Measurements from ENCODE around the gene ASCC3. TPM values are rescaled to one million over a fixed set of nuclear protein-coding genes. Genes with fewer than 3 reads are reported as not detected.

The ASCC3 gene
- total RNA-seq, 1 experiment from 2014 or later = 40.5 TPM

DNA sequence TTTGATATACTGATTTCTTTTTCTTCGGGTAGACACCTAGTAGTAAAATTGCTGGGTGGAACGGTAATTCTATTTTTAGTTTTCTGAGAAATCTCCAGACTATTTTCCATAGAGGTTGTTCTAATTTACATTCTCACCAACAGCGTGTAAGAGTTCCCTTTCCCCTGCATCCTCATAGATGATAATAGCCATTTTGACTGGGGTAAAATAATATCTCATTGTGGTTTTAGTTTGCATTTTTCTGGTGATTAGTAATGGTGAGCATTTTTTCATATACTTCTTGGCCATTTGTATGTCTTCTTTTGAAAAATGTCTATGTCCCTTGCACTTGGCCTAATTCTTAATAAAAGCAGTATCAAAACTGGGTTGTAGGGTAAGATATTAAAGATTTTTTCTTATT is 267.5 kb downstream of the ASCC3 start:
- Histone ChIP-seq H3K4me3 (replicated peaks in 1 of 2; ENCODE audit: low read depth in 1 of 2, low read length in 2 of 2) (no peak overlapping the region), H4K20me1 (ENCODE audit: insufficient read depth) (no peaks in the 10 kb centered on the region), H2AFZ (ENCODE audit: low read depth, low read length, poor library complexity, severe bottlenecking) (no peak overlapping the region), H3K27me3 (ENCODE audit: insufficient read depth, low read length) (no peaks in the 10 kb centered on the region), H3K4me2 (ENCODE audit: low read length) (no peak overlapping the region), H3K9ac (ENCODE audit: low read length) (no peak overlapping the region), H3K79me2 (ENCODE audit: insufficient read depth, low read length) (no peaks in the 10 kb centered on the region), H3K4me1 (ENCODE audit: control insufficient read depth in 1 of 2, insufficient read depth in 2 of 2, low read length in 2 of 2) (no peaks in the 10 kb centered on the region), H3K9me2 (ENCODE audit: insufficient read depth) (no peaks in the 10 kb centered on the region), H3K9me3 (ENCODE audit: control insufficient read depth in 1 of 2, insufficient read depth in 1 of 2, low read depth in 1 of 2, low read length in 2 of 2) (no peaks in the 10 kb centered on the region), H3K36me3 (ENCODE audit: control insufficient read depth in 1 of 2, insufficient read depth in 2 of 2, low read length in 2 of 2) (no peaks in the 10 kb centered on the region), H3K27ac (ENCODE audit: low read depth, low read length) (no peak overlapping the region)
- intact Hi-C loops (cut with micrococcal nuclease) = no loop called here
- ATAC-seq = no peak
- TF ChIP-seq RAD21 (IDR thresholded peaks at IDR 0.05; ENCODE audit: low read depth) (no peak), YY1 (IDR thresholded peaks at IDR 0.05; ENCODE audit: extremely low read depth, insufficient replicate concordance, low read depth, low read length) (no peak)
- TF ChIP-seq, protein P1, sequence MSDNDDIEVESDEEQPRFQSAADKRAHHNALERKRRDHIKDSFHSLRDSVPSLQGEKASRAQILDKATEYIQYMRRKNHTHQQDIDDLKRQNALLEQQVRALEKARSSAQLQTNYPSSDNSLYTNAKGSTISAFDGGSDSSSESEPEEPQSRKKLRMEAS (IDR thresholded peaks at IDR 0.05) = no peak
- DNase-seq (ENCODE audit: low read depth, low spot score) = no peak
- CTCF ChIA-PET = no interaction called here
- BruUV-seq (replicated peaks) = no TSS peak
- POLR2A ChIA-PET = no interaction called here
- RAD21 ChIA-PET (ENCODE audit: low non-redundant PET in 1 of 2, low total read pairs in 2 of 2, uncharacterized antibody in 2 of 2, unreplicated experiment in 2 of 2) = no interaction called here

GRCh38 chr6:100612094-100612493 is 269.0 kb downstream of the ASCC3 start:
- no TSS peak for BruUV-seq (replicated peaks)
- H3K9ac ChIP-seq (ENCODE audit: low read length) = no peak overlapping the region
- no peaks in the 10 kb centered on the region for H3K9me3 ChIP-seq (ENCODE audit: control insufficient read depth in 1 of 2, insufficient read depth in 1 of 2, low read depth in 1 of 2, low read length in 2 of 2)
- no peaks in the 10 kb centered on the region for H3K27me3 ChIP-seq (ENCODE audit: insufficient read depth, low read length)
- no peaks in the 10 kb centered on the region for H3K9me2 ChIP-seq (ENCODE audit: insufficient read depth)
- H3K79me2 ChIP-seq (ENCODE audit: insufficient read depth, low read length) = no peaks in the 10 kb centered on the region
- no peak for DNase-seq (ENCODE audit: low read depth, low spot score)
- no peak overlapping the region for H3K27ac ChIP-seq (ENCODE audit: low read depth, low read length)
- no peaks in the 10 kb centered on the region for H3K36me3 ChIP-seq (ENCODE audit: control insufficient read depth in 1 of 2, insufficient read depth in 2 of 2, low read length in 2 of 2)
- ChIA-PET CTCF (no interaction called here), POLR2A (no interaction called here), RAD21 (ENCODE audit: low non-redundant PET in 1 of 2, low total read pairs in 2 of 2, uncharacterized antibody in 2 of 2, unreplicated experiment in 2 of 2) (no interaction called here)
- TF ChIP-seq POLR2AphosphoS5 (IDR thresholded peaks at IDR 0.05; ENCODE audit: low read depth, low read length) (no peak), CEBPB (IDR thresholded peaks at IDR 0.05; ENCODE audit: low read depth) (no peak), ZFX (IDR thresholded peaks at IDR 0.05) (no peak), SIN3A (IDR thresholded peaks at IDR 0.05; ENCODE audit: low read depth) (no peak)
- TF ChIP-seq, protein P2, sequence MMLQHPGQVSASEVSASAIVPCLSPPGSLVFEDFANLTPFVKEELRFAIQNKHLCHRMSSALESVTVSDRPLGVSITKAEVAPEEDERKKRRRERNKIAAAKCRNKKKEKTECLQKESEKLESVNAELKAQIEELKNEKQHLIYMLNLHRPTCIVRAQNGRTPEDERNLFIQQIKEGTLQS (IDR thresholded peaks at IDR 0.05) = no peak
- TF ChIP-seq, protein P1 (IDR thresholded peaks at IDR 0.05) = no peak
- H3K4me1 ChIP-seq (ENCODE audit: control insufficient read depth in 1 of 2, insufficient read depth in 2 of 2, low read length in 2 of 2) = no peaks in the 10 kb centered on the region
- H3K4me3 ChIP-seq (replicated peaks in 1 of 2; ENCODE audit: low read depth in 1 of 2, low read length in 2 of 2) = no peak overlapping the region
- H2AFZ ChIP-seq (ENCODE audit: low read depth, low read length, poor library complexity, severe bottlenecking) = no peak overlapping the region
- H3K4me2 ChIP-seq (ENCODE audit: low read length) = no peak overlapping the region
- ATAC-seq = no peak
- intact Hi-C loops (cut with micrococcal nuclease) = no loop called here
- H4K20me1 ChIP-seq (ENCODE audit: insufficient read depth) = no peaks in the 10 kb centered on the region

Data from HCT116 (cell line).